NCI-H748 treated with DMSO at 0.1 percent for 48 hours (cell line): ENCODE results near the gene CDKN2B.

Experiments used
- DNase-seq: peaks from one replicate; lab custom pipeline; 2025; lab: John Stamatoyannopoulos, UW

Gene CDKN2B

GRCh38 chr9:21993893-21994555 is 15.1 kb downstream of the CDKN2B start, which contains the start of gene CDKN2A:
CDKN2A (minus strand) TSS chr9:21994392.
- peak; percentile 65 for DNase-seq

- DNase-seq, result no peak
Observed at GRCh38 chr9:21993007-21993406, 16.1 kb downstream of the CDKN2B start.

- DNase-seq, result no peak
Observed at GRCh38 chr9:21991072-21991959, 17.8 kb downstream of the CDKN2B start.

GRCh38 chr9:21989440-21990189 is 19.5 kb downstream of the CDKN2B start:
- no peak for DNase-seq

- DNase-seq, result peak; percentile 30
Observed at GRCh38 chr9:21988056-21988990, 20.8 kb downstream of the CDKN2B start.

- DNase-seq, result no peak
Observed at GRCh38 chr9:21985964-21986667, 23.0 kb downstream of the CDKN2B start.

- no peak for DNase-seq
Observed at GRCh38 chr9:21984101-21984500, 25.0 kb downstream of the CDKN2B start.

GRCh38 chr9:21983561-21983935 is 25.6 kb downstream of the CDKN2B start:
- DNase-seq, result no peak

GRCh38 chr9:21982861-21983560 is 26.1 kb downstream of the CDKN2B start:
- DNase-seq, result no peak

- no peak for DNase-seq
Observed at GRCh38 chr9:21982391-21982790, 26.7 kb downstream of the CDKN2B start.

GRCh38 chr9:21976334-21976875 is 32.7 kb downstream of the CDKN2B start:
- DNase-seq, result no peak

GRCh38 chr9:21974722-21975409 is 34.2 kb downstream of the CDKN2B start:
- DNase-seq, result peak; percentile 80

GRCh38 chr9:21974343-21974721 is 34.8 kb downstream of the CDKN2B start:
- DNase-seq, result no peak

- DNase-seq, result no peak
Observed at GRCh38 chr9:21972361-21972760, 36.7 kb downstream of the CDKN2B start.

GRCh38 chr9:21970800-21971640 is 38.1 kb downstream of the CDKN2B start:
- DNase-seq, result no peak

GRCh38 chr9:21969951-21970799 is 38.9 kb downstream of the CDKN2B start:
- DNase-seq, result no peak
